Fibroblast of villous mesenchyme (primary cell): ENCODE results near the gene CCZ1B. TPM values are rescaled to one million over a fixed set of nuclear protein-coding genes. Genes with fewer than 3 reads are reported as not detected.
"Not testable (repeated sequence)": the region's sequence is repeated elsewhere in the genome, so short reads cannot be mapped to it uniquely, and the experiment has no call there.

Experiments
- DNase-seq: peaks from one replicate; pipeline ENCODE4 v3.0.0-alpha.2; 2010; ENCODE audit warnings: low read depth
- H3K4me3 ChIP-seq: 2 replicates; pipeline ENCODE4 v1.5.1; 2011; ENCODE audit warnings: low read depth, mild to moderate bottlenecking, low read length
- total RNA-seq: library from RNA; depleted of rRNA; stranded (reverse); fragments of >200 nt; gene quantifications from 2 replicates; pipeline ENCODE4 v1.2.3, GENCODE V29; 2012
- TF ChIP-seq, protein P1 (sequence below): IDR thresholded peaks from 2 replicates; pipeline ENCODE4 v1.5.1; 2012; ENCODE audit warnings: low read depth, mild to moderate bottlenecking, low read length; ENCODE audit not compliant: insufficient read depth

The CCZ1B gene
- total RNA-seq, 1 donor: 48.8 TPM

DNA sequence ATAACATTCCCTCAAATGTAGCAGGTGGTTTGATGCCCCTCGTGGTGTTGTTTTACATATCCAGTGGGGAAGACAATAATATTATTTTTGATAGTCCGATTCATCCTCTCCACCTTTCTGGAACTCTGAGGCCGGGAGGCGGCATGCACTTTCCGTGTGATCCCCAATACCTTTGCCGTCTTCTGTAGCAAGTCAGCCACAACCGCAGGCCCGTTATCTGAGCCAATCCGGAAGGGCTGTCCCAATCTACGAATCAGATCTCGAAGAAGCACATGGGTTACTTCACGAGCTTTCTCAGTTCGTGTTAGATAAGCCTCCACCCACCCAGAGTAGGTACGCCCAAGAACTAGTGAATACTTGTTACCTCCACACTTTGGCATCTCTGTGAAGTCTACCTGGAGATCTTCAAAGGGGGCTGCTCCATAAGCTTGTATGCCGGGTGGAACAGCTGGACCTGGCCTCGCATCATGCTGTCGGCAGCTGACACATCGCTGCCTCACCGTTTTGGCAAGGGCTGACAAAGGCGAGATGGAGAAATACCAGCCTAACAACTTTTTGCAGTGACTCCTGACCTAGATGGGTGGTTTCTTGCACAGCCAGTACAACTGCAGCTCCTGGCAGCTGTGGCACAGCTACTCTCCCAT is 16.3 kb upstream of the CCZ1B start:
- not testable (repeated sequence) for H3K4me3 ChIP-seq, DNase-seq

DNA sequence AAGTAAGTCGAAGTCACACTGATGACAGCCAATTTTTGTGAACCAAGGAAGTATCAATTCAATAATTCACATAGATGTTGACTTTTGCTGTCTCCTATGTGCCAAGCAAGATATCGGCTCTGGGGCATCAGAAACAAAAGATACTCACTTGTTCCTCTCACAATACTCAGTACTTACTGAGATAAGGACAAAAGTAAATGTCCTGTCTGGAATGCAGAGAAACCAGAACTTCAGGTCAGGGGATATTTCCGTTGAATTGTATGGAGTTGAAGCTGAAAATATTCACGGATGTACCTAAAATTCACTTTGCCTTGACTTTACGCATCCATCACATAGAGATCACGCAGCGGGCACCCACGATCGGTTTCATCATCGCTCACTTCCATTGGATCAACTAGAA is 11.0 kb upstream of the CCZ1B start:
- not testable (repeated sequence) for H3K4me3 ChIP-seq, DNase-seq

GRCh38 chr7:6835521-6835920 is 9.4 kb upstream of the CCZ1B start:
- not testable (repeated sequence) for DNase-seq, H3K4me3 ChIP-seq

GRCh38 chr7:6833636-6834035 is 7.6 kb upstream of the CCZ1B start:
- no peak overlapping the region for H3K4me3 ChIP-seq
- no peak for DNase-seq
- TF ChIP-seq, protein P1, sequence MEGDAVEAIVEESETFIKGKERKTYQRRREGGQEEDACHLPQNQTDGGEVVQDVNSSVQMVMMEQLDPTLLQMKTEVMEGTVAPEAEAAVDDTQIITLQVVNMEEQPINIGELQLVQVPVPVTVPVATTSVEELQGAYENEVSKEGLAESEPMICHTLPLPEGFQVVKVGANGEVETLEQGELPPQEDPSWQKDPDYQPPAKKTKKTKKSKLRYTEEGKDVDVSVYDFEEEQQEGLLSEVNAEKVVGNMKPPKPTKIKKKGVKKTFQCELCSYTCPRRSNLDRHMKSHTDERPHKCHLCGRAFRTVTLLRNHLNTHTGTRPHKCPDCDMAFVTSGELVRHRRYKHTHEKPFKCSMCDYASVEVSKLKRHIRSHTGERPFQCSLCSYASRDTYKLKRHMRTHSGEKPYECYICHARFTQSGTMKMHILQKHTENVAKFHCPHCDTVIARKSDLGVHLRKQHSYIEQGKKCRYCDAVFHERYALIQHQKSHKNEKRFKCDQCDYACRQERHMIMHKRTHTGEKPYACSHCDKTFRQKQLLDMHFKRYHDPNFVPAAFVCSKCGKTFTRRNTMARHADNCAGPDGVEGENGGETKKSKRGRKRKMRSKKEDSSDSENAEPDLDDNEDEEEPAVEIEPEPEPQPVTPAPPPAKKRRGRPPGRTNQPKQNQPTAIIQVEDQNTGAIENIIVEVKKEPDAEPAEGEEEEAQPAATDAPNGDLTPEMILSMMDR: no peak

DNA sequence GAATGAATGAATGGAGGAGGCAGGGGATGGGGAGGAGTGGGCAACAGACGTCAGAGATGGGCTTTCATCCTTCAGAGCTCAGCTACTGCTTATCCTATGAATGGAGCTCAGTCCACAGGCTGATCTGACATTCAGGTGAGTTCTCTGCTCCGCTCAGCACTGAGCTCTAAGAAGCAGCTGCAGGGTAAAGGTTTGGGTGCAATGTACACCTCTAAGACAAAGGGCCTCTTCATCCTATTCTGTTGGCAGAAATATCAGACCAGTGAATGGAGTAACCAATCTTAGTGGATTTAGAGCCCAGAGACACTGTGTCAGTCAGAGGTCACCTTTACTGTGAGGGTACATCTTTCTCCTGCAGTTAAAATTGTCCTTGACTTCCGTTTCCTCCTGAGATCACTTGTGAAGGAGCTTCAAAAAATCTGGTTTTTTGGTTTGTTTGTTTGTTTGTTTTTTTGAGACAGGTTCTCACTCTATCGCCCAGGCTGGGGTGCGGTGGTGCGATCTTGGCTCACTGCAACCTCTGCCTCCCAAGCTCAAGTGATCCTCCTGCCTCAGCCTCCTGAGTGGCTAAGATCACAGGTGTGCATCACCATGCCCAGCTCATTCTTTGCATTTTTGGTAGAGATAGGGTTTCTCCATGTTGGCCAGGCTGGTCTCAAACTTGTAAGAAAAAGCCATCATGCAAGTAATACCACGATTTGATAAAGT is 5.1 kb upstream of the CCZ1B start:
- TF ChIP-seq, protein P1: no peak
- DNase-seq: no peak
- H3K4me3 ChIP-seq: no peak overlapping the region

DNA sequence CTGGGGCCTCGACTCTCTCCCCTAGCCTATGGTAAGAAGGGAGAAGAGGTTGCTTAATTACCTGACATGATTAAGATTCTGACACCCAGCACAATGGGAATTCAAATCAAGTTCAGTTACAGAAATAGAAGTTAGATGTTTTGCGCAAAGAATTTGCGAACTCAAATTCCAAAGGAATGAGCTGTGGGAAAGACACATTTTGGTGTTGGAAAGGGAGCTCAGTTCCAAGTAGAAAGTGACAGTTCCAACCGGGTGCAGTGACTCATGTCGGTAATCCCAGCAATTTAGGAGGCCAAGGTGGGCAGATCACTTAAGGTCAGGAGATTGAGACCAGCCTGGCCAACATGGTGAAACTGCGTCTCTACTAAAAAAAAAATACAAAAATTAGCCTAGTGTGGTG is 4.0 kb upstream of the CCZ1B start:
- H3K4me3 ChIP-seq, DNase-seq: not testable (repeated sequence)

DNA sequence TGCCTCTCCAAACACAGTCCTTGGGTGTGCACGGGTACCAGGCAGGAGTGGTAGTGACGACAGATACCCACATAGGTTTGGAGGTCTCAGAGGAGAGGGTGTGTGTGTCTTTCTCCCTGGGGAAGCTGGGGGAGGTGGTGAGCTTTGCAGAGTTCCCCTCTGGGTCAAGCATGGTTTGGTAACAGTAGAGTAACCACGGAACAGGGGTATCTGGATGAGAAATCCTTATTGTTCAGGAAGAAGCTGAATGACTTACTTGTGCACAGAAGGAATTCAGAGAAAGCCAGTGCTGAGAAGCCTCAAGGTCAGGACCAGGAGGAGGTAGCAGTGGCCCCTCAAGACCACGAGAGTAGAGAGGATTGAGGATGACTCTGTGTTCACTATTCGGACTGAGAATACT is 3.5 kb upstream of the CCZ1B start:
- not testable (repeated sequence) for DNase-seq, H3K4me3 ChIP-seq

DNA sequence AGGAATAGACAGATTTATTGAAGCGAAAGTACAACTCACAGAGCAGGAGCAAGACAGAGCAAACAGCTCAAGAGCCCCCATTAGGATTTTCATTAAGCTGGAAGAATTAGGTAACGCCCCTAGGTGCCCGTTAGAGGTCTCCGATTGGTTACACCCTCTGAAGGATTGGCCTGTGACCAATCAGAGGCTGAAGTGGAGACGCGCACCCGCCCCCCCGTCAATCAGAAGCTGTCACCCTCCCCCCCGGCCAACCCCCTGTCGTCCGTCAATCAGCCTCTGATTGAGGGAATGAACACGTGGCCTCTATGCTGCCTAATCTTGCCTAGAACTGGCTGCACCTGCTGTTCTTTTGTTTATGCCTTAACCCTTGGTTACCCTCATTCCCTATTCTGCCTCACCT is 1.1 kb upstream of the CCZ1B start:
- H3K4me3 ChIP-seq, DNase-seq: not testable (repeated sequence)

- peak overlapping the region; percentile 51 for H3K4me3 ChIP-seq
- not testable (repeated sequence) for DNase-seq
Observed at GRCh38 chr7:6825236-6826125, 594 bp downstream of the CCZ1B start.

DNA sequence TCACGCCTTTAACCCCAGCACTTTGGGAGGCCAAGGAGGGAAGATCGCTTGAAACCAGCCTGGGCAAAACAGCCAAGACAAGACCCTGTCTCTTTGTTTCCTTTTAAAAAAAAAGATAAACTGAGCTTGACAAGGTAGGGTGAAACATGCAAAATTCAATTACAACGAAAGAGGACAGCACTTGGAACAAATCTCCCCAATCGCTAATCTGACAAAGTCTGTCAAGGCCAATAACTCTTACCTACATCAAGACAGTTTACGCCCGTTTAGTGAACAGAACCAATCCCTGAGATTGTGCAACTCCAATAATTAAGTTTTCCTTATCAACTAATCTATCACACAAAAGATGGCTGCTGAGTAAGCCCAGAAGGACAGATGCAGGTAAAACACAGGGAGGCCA is 4.5 kb downstream of the CCZ1B start:
- DNase-seq, H3K4me3 ChIP-seq: not testable (repeated sequence)

- not testable (repeated sequence) for H3K4me3 ChIP-seq, DNase-seq
Observed at GRCh38 chr7:6815470-6815869, 10.6 kb downstream of the CCZ1B start.

- not testable (repeated sequence) for H3K4me3 ChIP-seq, DNase-seq
Observed at GRCh38 chr7:6813011-6813410, 13.1 kb downstream of the CCZ1B start.

GRCh38 chr7:6807959-6808358 is 18.1 kb downstream of the CCZ1B start:
- not testable (repeated sequence) for DNase-seq, H3K4me3 ChIP-seq

DNA sequence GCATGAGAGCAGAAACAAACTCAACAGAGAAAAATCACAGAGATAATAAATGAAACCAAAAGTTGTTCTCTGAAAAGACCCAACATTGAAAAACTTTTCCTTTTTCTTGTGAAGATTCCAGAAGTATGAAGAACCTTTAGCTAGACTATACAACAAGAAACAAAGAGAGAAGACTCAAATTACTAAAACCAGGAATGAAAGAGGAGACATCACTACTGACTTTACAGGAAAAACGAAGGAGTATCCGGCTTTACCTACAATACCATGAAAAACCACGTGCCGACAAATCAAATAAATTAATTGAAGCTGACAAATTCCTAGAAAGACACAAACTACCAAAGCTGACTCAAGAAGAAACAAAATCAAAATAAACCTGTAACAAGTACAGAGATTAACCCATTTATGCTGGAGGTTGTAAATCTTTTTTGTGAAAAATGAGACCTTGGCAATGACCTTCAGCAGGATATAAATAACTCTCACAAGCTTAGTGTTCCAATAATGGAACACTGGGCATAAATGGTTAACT is 18.6 kb downstream of the CCZ1B start:
- not testable (repeated sequence) for DNase-seq, H3K4me3 ChIP-seq

GRCh38 chr7:6800331-6800730 is 25.7 kb downstream of the CCZ1B start:
- not testable (repeated sequence) for H3K4me3 ChIP-seq, DNase-seq

- DNase-seq, H3K4me3 ChIP-seq: not testable (repeated sequence)
Observed at GRCh38 chr7:6799887-6800286, 26.2 kb downstream of the CCZ1B start.
